DLD1 (cell line): Measurements from ENCODE around the gene PKHD1.

Source experiments
- in situ Hi-C: cut with HindIII; loops from 2 replicates; pipeline ENCODE4 v1.10.0; 2017; ENCODE audit warnings: low sequenced_read_pairs

PKHD1 gene, protein sequence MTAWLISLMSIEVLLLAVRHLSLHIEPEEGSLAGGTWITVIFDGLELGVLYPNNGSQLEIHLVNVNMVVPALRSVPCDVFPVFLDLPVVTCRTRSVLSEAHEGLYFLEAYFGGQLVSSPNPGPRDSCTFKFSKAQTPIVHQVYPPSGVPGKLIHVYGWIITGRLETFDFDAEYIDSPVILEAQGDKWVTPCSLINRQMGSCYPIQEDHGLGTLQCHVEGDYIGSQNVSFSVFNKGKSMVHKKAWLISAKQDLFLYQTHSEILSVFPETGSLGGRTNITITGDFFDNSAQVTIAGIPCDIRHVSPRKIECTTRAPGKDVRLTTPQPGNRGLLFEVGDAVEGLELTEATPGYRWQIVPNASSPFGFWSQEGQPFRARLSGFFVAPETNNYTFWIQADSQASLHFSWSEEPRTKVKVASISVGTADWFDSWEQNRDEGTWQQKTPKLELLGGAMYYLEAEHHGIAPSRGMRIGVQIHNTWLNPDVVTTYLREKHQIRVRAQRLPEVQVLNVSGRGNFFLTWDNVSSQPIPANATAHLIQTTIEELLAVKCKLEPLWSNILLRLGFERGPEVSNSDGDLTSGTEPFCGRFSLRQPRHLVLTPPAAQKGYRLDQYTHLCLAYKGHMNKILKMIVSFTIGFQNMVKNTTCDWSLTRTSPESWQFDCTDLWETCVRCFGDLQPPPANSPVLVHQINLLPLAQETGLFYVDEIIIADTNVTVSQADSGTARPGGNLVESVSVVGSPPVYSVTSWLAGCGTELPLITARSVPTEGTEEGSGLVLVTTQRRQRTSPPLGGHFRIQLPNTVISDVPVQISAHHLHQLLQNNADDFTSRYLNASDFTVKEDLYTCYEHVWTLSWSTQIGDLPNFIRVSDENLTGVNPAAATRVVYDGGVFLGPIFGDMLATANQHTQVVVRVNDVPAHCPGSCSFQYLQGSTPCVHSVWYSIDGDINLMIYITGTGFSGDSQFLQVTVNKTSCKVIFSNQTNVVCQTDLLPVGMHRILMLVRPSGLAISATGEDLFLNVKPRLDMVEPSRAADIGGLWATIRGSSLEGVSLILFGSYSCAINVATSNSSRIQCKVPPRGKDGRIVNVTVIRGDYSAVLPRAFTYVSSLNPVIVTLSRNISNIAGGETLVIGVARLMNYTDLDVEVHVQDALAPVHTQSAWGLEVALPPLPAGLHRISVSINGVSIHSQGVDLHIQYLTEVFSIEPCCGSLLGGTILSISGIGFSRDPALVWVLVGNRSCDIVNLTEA (N-terminal part only)

DNA sequence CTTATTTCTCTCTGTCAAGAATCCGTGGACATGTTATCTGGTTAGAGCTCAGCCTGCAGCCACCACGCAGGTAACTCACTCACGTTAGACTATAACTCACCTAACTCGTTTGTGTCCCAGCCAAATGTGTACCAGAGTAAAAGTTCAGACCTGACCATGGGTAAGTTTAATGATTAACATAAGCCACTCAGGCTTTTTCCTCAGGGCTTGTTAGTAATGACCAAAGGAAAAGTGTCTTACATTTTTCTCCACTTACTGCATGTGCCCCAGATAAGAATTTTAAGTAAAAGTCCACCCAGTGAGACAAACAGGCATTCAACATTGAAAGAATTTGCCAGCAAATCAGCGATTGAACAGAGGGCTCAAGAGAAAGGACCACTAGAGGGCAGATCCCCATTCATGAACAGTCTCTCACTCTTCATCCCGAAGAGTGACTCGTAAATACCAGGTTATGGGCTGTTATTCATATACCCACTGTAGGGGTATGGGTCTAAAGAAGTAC, at the start of gene PKHD1:
TSS of gene PKHD1 (minus strand) at position 116 of the 502 bp plus-strand sequence. CDS start 2,680 bp downstream, outside the sequence.
- in situ Hi-C loops, result no loop called here

DNA sequence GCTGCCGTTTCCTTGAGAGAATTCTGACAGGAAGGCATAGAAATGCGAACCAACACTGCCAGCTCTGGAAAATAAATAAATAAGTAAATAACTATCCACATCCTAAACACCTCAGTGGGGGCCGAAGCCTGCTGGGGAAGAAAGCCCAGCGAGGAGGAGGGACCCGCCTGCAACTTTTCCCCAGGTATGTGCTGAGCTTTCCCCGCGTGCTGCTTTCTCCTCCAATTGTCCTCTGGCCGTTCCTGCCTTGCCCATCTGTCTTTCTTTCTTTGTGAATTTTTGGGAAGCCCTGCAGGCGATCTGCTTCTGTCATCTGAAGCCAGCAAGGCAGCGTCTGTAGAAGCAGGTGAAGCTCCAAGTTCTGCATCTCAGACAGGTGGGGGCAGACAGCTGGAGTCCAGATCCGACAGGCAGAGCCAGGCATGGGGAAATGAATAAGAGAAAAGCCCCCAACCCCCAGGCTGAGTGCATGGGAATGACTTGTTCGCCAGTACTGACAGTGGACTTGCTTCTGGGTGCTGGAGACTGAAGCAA, 49.6 kb upstream of the PKHD1 start:
- in situ Hi-C loops, result no loop called here

DNA sequence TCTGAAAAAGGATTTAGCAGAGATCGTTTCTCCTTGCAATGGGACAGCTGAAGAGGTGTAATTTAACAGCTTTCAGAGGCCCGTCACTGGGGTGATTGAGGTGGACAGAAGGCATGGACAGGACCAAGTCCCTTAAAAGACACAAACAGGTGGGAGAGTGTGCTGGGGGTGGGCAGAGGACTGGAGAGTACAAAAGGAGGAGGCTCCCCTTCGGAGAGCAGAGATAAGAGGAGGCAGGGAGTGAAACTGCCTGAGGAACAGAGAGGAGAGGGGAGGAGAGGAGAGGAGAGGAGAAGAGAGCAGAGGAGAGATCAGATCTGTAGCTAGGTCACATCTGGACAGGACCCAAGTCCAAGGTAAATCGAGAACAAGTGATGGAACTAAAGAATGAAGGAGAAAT, 48.6 kb upstream of the PKHD1 start:
- in situ Hi-C loops, result no loop called here

DNA sequence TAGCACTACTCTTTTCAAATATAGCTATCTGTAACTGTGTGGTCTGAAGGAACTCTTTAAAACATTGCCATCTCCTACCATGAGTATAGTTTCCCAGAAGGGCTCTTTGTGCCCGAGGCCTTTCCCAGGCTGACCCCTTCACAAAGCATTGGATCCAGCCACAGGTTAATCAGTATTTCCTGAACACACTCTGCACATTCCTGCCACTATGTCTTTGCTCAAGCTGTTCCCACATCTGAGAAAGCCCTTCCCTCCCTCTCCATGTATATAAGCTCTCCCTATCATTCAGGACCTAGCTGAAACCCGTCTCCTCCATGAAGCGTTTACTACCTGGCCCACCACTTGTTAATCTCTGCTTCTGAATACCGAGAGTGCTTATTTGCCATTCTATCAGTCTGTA, 47.8 kb upstream of the PKHD1 start:
- in situ Hi-C loops, result no loop called here

DNA sequence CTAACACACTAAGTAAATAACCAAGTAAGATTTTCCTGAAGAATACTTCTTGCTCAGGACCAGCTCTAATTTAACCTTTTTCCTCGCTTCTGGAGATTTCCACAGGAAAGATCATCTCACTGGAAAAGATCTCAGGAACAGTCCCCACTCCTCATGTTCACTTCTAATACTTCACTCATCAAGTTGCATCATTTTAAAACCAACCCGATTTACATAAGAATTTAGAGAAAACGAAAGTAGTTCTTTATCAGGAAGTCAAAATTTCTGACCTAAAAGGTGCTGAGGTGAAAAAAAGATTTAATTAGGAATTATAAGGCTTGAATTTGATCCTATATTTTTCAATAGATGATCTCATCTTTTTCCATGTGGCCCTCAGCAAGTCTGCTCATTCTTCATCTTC, 46.6 kb upstream of the PKHD1 start:
- in situ Hi-C loops, result no loop called here

DNA sequence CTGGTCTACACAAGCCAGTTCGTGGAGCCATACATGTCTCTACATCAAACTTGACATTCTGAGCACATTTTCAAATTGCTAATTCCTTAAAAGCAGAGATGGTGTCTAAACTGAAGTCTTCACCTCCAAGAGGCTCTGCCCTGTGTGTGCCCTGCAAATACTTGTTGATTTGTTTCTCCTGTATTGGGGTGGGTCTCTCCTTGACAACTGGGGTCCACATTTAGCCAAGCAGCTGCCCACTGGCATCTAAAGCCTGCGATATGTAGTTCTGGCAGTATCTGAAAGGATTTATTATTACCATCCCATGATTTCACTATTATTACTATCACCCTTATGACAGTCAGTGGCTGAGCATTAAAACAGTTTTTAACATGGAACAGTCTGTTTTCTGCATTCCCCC, 45.9 kb upstream of the PKHD1 start:
- in situ Hi-C loops, result no loop called here

DNA sequence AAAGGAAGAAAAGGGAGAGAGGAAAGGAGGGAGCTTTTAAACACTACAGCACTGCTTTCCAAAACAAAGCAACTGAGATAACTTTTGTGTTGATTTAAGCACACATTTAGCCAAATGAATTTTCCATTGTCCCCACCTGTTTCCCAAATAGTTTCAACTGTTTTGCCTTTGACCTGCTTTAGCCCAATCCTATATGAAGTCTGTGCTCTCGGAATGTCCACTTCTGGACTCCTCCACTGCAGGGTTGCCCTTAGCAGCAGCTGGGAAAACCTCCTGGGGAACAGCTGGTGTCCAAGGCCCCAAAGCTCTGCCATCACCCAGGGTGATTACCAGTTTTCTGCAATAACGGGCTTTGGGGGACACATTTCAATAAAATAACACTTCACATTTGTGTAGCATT, 44.9 kb upstream of the PKHD1 start:
- in situ Hi-C loops, result no loop called here

DNA sequence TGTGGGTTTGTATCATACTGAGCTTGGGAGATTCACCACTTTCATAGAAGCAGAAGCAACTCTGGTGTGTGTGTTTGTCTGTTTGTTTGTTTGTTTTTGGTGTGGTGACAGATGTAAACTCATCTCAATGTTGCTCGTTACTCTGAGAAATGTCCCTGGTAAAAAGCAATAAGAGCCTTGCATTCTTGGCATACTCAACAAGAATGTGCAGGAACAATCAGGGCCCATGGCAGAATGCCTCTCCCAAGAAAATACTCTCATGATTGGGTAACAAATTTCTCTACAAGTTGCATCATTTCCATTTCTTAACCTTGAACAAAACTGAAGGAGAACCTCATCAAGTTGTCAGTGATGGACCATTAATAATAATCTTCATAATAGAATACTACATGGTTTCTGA, 43.0 kb upstream of the PKHD1 start:
- in situ Hi-C loops, result no loop called here

DNA sequence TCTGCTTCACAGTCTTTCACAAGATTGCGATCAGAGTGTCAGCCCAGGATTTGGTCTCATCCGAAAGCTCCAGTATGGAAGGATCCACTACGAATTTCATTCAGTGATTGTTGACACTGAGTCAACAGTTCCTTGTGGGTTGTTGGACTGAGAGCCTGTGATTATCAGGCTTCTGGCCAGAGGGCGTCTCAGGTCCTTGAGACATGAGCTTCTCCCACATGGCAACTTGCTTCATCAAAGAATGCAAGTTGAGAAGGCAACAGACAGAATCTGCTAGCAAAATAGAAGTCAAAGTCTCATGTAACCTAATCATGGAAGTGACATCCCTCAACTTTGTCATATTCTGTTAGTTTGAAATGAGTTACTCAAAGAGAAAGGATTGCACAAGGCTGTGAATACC, 40.5 kb upstream of the PKHD1 start:
- in situ Hi-C loops, result no loop called here

DNA sequence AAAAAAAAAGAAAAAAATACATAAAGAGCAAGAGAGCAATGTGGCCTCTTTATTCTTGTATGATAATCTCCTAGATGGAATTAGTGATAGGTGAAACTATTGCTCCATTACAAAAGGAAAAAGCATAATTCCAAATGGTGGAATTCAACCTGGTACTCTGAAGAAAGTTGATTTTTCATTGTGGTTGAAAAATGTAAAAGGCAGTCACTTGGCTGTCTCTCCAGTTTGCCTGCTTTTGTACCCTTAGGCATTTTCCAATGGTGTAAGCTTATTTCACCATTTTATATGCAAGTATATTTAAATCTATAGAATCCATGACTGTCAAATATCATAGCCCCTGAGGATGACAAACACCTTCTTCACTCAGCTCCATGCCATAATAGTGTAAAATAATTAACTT, 38.8 kb upstream of the PKHD1 start:
- in situ Hi-C loops, result no loop called here

DNA sequence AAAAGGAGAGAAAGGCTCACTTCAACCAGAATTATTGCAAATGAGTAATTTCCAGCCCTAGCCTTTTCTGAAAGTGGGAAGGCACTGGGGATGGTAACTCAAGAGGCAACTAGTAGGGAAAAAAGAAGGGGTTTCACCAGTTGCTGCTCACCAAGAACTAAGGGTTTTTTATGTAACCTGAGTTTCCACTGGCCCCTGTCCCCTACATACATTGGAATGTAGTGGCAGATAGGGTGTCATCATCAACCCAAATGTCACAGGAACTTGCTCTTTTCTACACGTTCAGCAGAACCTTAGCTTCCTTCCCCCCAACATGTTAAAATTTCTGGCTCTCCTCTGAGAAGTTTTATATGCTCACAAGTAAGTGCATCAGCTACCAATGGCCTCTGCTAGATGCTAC, 38.2 kb upstream of the PKHD1 start:
- in situ Hi-C loops, result no loop called here

DNA sequence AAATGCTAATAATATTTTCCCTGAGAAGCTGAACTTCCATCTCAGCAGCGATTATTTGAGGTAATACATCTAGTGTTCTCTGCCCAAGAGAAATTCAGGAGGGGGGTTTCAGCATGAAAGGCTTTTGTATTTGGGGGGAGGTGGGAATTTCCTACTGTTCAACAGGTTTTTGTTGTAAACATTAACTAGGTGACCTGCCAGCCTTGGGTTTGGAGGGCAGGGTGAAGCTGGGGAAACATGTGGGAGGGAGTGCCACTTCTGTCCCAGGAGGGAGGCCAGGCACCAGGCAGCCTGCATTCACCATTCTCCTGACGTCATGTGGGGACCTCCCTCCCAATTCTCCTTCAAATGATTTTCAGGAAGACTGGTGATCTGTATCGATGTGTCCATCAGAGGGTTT, 37.7 kb upstream of the PKHD1 start:
- in situ Hi-C loops, result no loop called here

DNA sequence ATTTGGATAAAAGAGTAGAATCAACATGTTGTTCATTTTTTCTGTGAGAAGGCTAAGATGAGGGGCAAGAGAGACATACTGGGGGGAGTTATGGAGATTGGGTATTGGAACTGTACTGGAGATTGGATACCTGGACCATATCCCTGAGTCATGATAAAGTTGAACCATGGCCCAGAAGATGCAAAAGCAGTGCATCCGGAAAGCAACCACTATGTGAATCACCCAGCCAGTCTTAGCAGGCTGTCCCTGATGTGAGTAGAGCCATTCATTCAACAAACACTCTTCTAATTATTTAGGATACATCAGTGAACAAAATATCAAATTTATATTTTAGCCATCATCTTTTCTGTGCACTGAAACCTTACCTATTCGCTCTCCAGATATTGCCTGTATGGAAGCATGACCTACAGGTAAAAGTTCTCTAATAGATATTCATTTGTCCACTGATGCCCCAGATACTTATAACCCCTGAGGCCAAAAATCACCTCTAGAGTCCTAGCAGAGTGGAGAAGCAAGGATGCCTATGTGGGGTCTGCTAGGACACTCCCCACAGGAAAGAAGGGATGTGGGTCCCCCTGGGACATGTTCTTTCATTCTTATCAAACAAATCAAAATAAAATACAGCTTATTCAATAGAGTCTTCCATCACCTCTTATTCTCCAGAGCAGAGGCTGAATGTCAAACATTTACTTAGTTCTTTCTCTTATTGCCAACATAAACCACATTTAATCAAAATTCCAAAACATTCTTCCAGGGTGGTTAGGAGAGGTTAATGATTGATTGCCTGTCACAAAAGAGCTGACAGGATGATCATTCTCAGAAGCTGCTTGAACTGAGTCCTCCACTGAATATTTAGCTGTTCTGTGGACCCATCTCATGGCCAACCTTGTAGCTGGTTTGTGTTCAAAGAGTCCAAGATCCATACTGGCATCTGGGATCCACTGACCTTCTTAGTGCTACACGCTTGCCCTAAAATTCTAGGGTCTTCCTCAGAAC, 37.0 kb upstream of the PKHD1 start:
- in situ Hi-C loops, result no loop called here

DNA sequence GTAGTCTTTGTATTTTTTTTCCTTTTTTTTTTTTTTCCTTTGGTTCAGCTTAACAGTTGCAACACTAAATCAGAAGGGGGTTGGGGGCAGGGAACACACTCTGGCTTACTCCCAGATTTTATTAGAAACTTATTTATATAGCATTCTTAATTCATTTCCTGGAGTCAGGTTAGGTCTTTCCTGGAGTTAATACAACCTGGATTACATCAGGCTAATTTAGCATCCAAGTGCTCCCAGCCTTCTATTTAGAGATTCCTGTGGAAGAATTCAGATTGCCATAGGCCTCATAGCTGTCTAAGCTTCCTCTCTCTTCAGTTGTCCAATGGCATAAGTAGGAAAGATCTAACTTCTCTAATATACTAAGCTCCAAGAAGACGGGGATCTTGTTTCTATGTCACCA, 35.8 kb upstream of the PKHD1 start:
- in situ Hi-C loops, result no loop called here

DNA sequence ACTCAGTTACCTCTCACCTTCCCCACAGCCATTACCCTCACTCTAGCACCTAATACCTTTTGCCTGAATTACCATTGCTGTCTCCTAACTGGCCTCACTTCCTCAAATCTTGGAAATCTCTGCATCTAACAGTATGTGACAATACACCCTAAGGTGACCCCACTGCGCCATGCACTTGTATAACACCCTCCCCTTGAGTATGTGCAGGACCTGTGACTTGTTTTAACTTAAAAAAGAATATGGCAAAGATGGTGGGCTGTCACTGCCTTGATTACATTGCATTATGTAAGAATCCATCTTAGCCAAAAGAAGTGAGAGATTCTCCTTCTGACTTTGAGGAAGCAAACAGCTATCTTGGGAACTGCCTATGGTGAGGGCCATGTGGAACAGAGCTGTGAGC, 29.9 kb upstream of the PKHD1 start:
- in situ Hi-C loops, result no loop called here

DNA sequence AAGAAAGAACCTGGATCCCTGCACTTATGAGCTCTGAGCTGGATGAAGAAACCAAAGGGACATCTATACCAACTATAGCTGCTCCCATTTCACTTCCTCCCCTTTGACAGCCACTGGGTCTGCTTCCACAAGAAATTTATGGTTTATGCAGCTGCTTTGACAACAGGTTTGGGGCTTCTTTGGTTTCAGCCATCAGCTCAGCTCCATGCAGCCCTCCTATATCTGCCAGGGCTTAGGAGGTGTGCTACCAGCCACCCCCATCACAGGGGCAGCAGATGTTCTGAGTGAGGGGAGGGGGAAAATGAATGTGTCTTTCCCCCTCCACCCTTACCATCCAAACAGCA, 29.2 kb upstream of the PKHD1 start:
- in situ Hi-C loops, result no loop called here

DNA sequence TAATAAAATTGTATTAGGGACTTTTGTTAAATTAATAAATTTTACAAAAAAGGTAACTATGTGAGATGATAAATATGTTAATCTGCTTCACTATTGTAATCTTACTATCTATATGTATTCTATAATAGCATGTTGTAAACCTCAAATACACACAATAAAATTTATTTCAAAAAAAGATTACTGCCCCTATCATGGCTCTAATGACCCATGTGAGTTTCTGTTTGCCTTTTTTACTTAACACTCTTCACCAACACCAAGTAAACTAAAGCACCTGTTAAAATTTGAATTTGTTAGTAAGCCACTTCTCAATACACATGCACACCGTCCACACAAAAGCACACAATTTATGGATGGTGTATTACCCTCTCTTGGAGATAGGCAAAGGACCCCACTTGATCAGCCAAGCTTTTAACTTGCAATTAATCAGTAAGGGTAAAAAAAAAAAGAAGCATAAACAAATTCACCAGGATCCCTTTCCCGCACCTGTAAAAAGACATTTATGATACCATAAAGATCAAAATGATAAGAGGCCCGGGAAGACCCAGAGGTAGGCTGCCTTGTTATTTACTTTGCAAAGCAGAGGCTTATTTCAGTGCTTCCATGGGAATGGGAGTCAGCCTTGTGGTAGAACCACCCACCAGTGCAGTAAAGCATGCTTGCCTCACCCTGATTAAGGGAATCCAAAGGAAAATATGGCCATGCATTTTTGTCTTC, 28.6 kb upstream of the PKHD1 start:
- in situ Hi-C loops, result no loop called here

DNA sequence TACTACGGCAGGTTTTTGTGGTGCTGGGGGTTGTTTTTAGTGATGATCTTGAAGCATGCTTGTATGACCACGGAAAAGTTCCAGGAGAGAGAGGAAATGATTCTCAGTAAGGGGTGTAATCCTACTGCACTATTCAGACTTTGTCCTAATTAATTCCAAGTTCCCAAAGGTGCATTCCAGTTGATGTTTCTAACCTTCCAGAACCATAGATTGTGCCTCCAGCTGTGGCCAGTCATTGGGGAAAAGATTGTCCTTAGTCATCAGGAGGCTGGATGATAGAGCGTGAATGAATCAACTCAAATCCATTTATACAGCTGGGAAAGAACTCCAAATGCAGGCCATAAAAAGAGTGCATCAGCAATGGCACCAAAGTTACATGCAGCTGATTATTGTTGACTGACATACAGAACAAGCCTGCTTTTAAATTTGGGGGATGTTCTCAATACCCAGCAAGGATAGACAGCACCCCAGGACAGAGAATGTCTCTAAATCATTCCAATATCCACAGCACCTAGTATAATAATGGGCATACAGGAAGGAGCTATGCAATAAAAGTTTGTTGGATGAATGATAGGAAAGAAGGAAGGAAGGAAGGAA, 27.8 kb upstream of the PKHD1 start:
- in situ Hi-C loops, result no loop called here

DNA sequence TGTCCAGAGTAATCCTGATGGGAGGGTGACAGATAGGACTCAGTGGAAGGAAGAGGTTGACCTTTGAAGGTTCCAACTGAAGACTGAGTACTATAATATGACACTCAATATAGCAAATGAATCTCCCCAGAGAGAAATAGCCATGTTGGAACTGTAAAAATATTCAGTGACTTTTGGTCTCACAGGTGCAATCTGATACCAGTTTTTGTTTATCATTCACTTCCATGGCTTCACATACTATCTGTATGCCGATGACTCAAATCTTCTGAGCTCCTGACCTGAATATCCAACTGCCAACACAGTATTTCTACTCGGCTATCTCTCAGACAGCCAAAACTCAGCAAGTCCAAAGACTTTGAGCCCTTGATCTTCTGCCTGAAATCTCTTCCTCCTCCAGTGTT, 21.8 kb upstream of the PKHD1 start:
- in situ Hi-C loops, result no loop called here
